HG03520 (cell line): Measurements from ENCODE around the gene MAP3K8.
"Not testable (repeated sequence)": the region's sequence is repeated elsewhere in the genome, so short reads cannot be mapped to it uniquely, and the experiment has no call there.

Experiments used
- ATAC-seq: cut with Tn5 transposase; IDR thresholded peaks from one replicate; pipeline ENCODE4 v1.9.1; 2021; ENCODE audit warnings: mild to moderate bottlenecking, moderate library complexity; ENCODE audit not compliant: unreplicated experiment

The MAP3K8 gene

GRCh38 chr10:30422151-30422695, 11.8 kb upstream of the MAP3K8 start:
- ATAC-seq = no peak

GRCh38 chr10:30422981-30423654, 10.9 kb upstream of the MAP3K8 start:
- ATAC-seq = no peak

- ATAC-seq = not testable (repeated sequence)
These were observed 10.2 kb upstream of the MAP3K8 start for GRCh38 chr10:30423655-30424275.

- ATAC-seq = no peak
These were observed 8.5 kb upstream of the MAP3K8 start for GRCh38 chr10:30425336-30426075.

DNA sequence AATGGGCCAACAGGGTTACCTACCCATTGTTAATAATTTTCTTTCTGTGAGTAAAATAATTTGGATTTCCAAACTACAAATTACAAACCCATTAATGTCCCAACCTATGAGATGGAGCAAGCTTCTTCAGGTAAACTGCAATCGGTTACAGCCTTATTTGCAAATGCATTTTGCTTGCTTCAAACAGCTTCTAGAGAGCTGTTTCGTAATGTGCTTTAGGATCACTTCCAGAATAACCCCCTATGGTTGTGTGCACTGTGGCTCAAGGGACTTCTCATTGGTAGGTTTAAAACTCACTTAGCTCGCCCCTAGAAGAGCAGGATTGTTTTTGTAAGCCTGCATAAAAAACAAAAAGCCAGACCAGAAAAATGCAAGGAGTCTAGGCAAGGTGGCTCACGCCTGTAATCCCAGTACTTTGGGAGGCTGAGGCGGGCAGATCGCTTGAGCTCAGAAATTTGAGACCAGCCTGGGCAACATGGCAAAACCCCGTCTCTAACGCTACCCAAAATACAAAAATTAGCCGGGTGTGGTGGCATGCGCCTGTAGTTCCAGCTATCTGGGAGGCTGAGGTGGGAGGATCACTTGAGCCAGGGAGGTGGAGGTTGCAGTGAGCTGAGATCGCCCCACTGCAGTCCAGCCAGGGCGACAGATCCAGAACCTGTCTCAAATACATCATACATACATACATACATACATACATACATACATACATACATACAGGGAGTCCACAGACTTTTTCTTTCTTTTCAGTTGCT, 3.3 kb upstream of the MAP3K8 start:
- ATAC-seq = no peak

- ATAC-seq = no peak
These were observed 2.5 kb upstream of the MAP3K8 start for GRCh38 chr10:30431435-30431911.

DNA sequence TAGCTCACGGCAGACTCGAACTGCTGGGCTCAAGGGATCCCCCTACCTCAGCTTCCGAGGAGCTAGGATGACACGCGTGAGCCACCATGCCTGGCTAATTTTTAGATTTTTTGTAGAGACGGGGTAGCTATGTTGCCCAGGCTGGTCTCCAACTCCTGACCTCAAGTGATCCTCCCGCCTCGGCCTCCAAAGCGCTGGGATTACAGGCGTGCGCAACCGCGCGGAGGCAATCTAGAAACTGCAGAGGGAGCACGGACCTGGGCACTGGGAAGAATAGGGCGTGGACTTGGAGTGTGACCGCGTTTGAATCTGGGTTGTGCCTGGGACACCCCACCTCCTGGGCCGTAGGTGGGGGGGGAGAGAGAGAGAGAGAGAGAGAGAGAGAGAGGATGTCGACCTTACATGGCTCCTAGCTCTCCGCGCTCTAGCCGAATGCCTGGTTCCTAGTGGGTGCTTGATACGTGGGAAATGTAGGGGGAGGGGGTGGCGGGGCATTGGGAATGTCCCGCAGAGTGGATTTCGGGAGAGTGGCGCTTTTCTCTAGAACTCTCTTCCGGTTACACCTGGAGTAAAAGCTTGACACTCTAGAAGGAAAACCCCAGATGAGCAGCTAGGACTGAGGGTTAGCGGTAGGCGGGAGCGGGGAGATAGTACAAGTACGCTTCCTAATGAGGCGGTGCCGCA, 1.2 kb upstream of the MAP3K8 start:
- ATAC-seq = peak; percentile 1

DNA sequence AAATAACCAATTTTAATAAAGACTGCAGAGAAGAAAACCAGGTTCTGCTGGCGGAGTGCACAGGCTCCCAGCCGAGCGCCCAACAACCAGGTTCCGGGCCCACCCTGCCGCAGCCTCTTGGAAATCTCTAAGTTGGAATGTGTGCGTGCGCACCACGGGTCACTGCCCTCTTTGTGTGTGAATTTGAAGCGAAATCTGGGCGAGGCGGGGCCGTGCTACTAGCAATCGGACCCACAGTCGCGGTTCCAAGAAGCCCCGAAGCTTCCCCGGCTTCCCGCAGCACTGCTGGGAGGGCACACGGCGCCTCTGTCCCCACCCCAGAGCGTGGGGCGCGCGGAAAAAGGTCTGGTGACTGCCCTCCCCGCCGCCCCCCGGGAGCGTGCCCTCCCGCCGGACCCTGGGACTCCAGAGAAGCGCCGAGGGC, 666 bp upstream of the MAP3K8 start:
- peak; percentile 11 for ATAC-seq

DNA sequence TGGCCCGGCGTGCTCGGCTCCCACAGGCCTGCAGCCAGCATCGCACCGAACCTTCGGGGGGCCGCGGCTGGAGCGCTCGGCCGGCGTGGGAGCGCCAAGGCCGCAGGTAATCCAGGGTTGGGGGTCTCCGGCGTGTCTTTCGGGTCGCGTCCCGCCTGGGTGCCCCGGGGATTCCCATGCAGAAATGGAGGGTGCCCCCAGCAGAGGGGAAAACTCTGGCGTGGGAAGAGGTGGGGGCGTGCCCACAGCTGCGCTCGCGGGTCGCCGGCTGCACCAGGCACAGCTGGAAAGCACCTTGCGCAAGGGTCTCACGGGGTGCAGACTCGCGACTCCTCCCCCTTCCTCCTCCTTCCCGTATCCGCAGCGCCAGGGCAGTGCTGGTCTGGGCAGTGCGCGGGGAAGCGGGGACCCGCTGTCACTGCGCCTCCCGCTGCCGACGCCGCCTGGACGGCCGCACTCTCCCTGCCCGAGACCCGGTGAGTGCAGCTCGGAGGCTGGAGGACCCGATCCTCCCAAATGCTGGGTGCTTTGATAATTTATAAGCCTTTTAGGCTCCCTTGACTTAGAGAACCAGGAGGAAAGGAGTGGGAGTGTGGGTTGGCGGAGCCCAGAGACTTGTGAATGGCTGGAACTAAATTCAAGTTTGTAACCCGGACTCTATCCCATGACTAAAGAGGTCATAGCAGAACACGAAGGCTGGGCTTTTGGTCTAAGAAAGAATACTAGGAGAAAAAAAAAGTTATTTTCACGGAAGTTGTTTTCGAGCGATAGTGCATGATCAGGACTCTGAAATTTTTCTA, 489 bp downstream of the MAP3K8 start:
- peak; percentile 40 for ATAC-seq

- ATAC-seq = no peak
These were observed 1.1 kb downstream of the MAP3K8 start for GRCh38 chr10:30435073-30435422.

DNA sequence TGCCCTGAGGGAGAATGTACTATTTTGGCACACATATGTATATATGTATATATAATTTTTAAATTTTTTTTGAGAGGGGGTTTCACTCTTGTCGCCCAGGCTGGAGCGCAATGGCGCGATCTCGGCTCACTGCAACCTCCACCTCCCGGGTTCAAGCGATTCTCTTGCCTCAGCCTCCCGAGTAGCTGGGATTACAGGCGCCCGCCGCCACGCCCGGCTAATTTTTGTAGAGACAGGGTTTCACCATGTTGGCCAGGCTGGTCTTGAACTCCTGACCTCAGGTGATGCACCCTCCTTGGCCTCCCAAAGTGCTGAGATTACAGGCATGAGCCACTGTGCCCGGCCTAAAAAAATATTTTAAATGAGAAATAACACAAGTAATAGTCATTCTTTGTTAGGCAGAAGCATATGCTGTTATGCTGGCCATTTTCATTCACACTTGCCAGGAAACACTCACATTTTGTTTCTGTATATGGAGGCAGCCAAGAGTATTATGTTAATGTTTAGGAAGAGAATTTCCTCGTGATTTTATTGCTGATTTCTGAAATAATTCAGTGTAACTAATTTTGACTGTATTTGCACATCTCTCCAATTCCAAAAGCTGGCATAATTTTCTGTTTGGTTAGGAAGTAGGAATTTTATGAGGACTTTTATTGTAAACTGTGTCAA, 1.6 kb downstream of the MAP3K8 start:
- ATAC-seq = not testable (repeated sequence)

DNA sequence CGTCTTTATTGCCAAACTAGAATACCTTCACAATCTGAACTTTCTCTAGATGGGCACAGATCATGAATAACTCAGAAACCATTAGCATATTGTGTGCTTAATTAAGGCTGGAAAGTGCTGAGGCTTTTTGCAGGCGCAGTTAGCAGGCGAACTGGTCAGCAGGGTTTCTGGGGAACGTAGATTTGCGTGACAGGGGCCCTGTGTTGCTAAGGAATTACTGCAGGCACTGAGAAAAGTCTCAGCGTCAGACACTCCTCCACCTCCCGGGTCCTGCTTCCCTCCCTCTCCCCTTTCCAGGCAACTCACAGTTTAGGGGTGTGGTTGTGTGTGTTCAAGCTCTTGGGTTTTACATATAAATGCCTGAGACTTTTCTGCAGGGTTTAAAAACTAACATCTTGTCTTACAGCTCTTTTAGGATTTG, 2.2 kb downstream of the MAP3K8 start:
- ATAC-seq = no peak

GRCh38 chr10:30436671-30437030, 2.7 kb downstream of the MAP3K8 start:
- no peak for ATAC-seq

- no peak for ATAC-seq
These were observed 3.3 kb downstream of the MAP3K8 start for GRCh38 chr10:30437031-30437841.

GRCh38 chr10:30438021-30438850, 4.3 kb downstream of the MAP3K8 start:
- ATAC-seq = no peak

DNA sequence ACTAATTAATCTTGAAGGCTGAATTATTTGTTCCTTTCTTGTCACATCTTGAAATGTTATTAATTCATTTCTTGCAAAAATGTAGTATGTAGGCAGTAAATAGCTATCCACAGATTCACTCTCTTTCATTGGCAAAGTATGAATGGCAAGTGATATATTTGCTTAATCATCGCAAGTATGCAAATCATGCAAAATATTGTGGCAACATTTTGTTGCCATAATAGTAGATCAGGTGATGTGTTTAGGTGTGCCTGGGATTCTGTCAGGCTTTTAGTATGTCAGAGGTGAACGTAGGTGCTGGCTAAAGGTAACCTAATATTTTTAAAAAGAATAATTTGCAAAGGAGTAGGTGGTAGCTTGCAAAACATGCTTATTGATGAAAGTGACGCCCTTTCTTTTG, 5.9 kb downstream of the MAP3K8 start:
- ATAC-seq = no peak

GRCh38 chr10:30442019-30442606, 8.1 kb downstream of the MAP3K8 start:
- no peak for ATAC-seq
